Peyer's patch (tissue), 4 donors: ENCODE measurements around the gene DALRD3.

Experiments
- CTCF ChIP-seq, 6 experiments: fragments of 450-650 bp in 4 of 6; fragments of 200-600 bp in 2 of 6; sonication (generic) in 1 of 6; IDR thresholded peaks; one replicate each; pipeline ENCODE4 v1.5.1; 2017 to 2019; ENCODE audit warnings: antibody characterized with exemption in 6 of 6, mild to moderate bottlenecking in 3 of 6, moderate library complexity in 1 of 6
- POLR2A ChIP-seq, 2 donors: fragments of 450-650 bp; IDR thresholded peaks; one replicate each; pipeline ENCODE4 v1.5.1; 2017; ENCODE audit warnings: antibody characterized with exemption in 2 of 2, mild to moderate bottlenecking in 2 of 2, moderate library complexity in 2 of 2

- TF ChIP-seq CTCF (IDR thresholded peaks at IDR 0.05) (peak in 4 of 6 experiments; percentile 15 to 36 (median 18)), POLR2A (IDR thresholded peaks at IDR 0.05) (peak; percentile 95 to 98)
These were observed 10.5 kb upstream of the DALRD3 start, which contains the start of gene IMPDH2 for GRCh38 chr3:49028673-49029562.
